Endothelial cell of umbilical vein (primary cell): Measurements from ENCODE around the gene CLPSL2. TPM values are rescaled to one million over a fixed set of nuclear protein-coding genes. Genes with fewer than 3 reads are reported as not detected.

Source experiments
- BruUV-seq: library from RNA; stranded (reverse); fragments of 400-500 nt; replicated peaks from 2 replicates; lab custom pipeline; 2021; lab: Mats Ljungman, UMichigan
- CTCF ChIA-PET: fragments of 300-600, 350-600 bp; sonication (Branson Sonifier 250); formaldehyde crosslinking; loops from one replicate; lab custom pipeline; 2021; ENCODE audit warnings: antibody characterized with exemption, inconsistent platforms; lab: Charles Lee
- POLR2A ChIA-PET: fragments of 300-600, 350-600 bp; sonication (Branson Sonifier 250); formaldehyde crosslinking; loops from one replicate; lab custom pipeline; 2021; ENCODE audit warnings: antibody characterized with exemption, inconsistent platforms; lab: Charles Lee
- DNase-seq: peaks from one replicate; pipeline ENCODE4 v3.0.0-alpha.2; 2011; ENCODE audit warnings: low read depth, low spot score
- FAIRE-seq: peaks from 2 replicates; lab custom pipeline; 2011; peaks lifted over from hg19 to GRCh38; lab: Jason Lieb, UNC
- H2AFZ ChIP-seq: 2 replicates; pipeline ENCODE4 v1.6.0; 2012; ENCODE audit warnings: low read depth, low read length, control low read depth, inconsistent platforms
- H3K27ac ChIP-seq: 2 replicates; pipeline ENCODE4 v1.5.1; 2011; ENCODE audit warnings: low read depth, mild to moderate bottlenecking, control low read depth, low read length, moderate library complexity; ENCODE audit not compliant: insufficient read depth
- H3K27me3 ChIP-seq, 2 experiments: 2 replicates each; pipeline versions ENCODE4 v1.6.0 to v1.6.1; 2011; ENCODE audit warnings: low read length in 2 of 2, mixed read lengths in 1 of 2; ENCODE audit not compliant: control insufficient read depth in 2 of 2, insufficient read depth in 2 of 2
- H3K36me3 ChIP-seq, 2 experiments: 2 replicates in 1 of 2; 3 replicates in 1 of 2; pipeline ENCODE4 v1.5.1; 2011; ENCODE audit warnings: low read length in 2 of 2, mild to moderate bottlenecking in 1 of 2, moderate library complexity in 1 of 2; ENCODE audit not compliant: control insufficient read depth in 2 of 2, insufficient read depth in 2 of 2; ENCODE audit errors: extremely low read depth in 1 of 2
- H3K4me1 ChIP-seq: 3 replicates; pipeline ENCODE4 v1.5.1; 2011; ENCODE audit warnings: mild to moderate bottlenecking, low read length; ENCODE audit not compliant: control insufficient read depth, insufficient read depth; ENCODE audit errors: extremely low read depth
- H3K4me2 ChIP-seq: 2 replicates; pipeline ENCODE4 v1.6.1; 2011; ENCODE audit warnings: low read length, control low read depth, mixed read lengths; ENCODE audit not compliant: insufficient read depth
- H3K4me3 ChIP-seq, 3 experiments: fragments of 200-600 bp in 1 of 3; sonication (generic), shearing (Covaris generic) in 1 of 3; replicated peaks in 1 of 3; 2 replicates each; pipeline ENCODE4 v1.5.1; 2011 to 2016; ENCODE audit warnings: control low read depth in 3 of 3, low read length in 3 of 3, mild to moderate bottlenecking in 2 of 3, inconsistent platforms in 1 of 3, low read depth in 1 of 3, moderate library complexity in 1 of 3; ENCODE audit not compliant: insufficient read depth in 1 of 3
- H3K79me2 ChIP-seq: 2 replicates; pipeline ENCODE4 v1.6.0; 2012; ENCODE audit warnings: low read length, inconsistent platforms; ENCODE audit not compliant: control insufficient read depth, insufficient read depth
- H3K9ac ChIP-seq: replicated peaks from 2 replicates; pipeline ENCODE3; 2011; ENCODE audit warnings: low read length, control low read depth; ENCODE audit not compliant: insufficient read depth; ENCODE audit errors: extremely low read depth
- H3K9me1 ChIP-seq: replicated peaks from 3 replicates; pipeline ENCODE4 v1.6.0; 2011; ENCODE audit warnings: mild to moderate bottlenecking, low read length; ENCODE audit not compliant: control insufficient read depth, insufficient read depth; ENCODE audit errors: extremely low read depth
- H3K9me3 ChIP-seq: replicated peaks from 2 replicates; pipeline ENCODE4 v1.5.1; 2012; ENCODE audit warnings: low read length, inconsistent platforms; ENCODE audit not compliant: control insufficient read depth, insufficient read depth
- H4K20me1 ChIP-seq: replicated peaks from 2 replicates; pipeline ENCODE3; 2011; ENCODE audit warnings: mild to moderate bottlenecking, low read length; ENCODE audit not compliant: control insufficient read depth, insufficient read depth; ENCODE audit errors: extremely low read depth
- CTCF ChIP-seq, 2 donors: IDR thresholded peaks; 1 replicate in 1 of 2; 2 replicates in 1 of 2; pipeline ENCODE4 v1.5.1; 2011; ENCODE audit warnings: low read length in 2 of 2, mild to moderate bottlenecking in 2 of 2, moderate library complexity in 2 of 2, control low read depth in 1 of 2, inconsistent platforms in 1 of 2, low read depth in 1 of 2; ENCODE audit not compliant: insufficient read depth in 1 of 2; ENCODE audit errors: extremely low read depth in 1 of 2
- EZH2 ChIP-seq: IDR thresholded peaks from 2 replicates; pipeline ENCODE4 v1.6.1; 2012; ENCODE audit warnings: borderline replicate concordance, low read depth, mild to moderate bottlenecking, moderate library complexity, low read length, inconsistent platforms; ENCODE audit not compliant: severe bottlenecking
- FOS ChIP-seq: IDR thresholded peaks from 2 replicates; pipeline ENCODE4 v1.6.1; 2011; ENCODE audit warnings: mild to moderate bottlenecking, low read length, moderate library complexity, borderline replicate concordance; ENCODE audit not compliant: insufficient read depth
- GATA2 ChIP-seq: IDR thresholded peaks from 2 replicates; pipeline ENCODE4 v1.7.0; 2011; ENCODE audit warnings: low read depth, mild to moderate bottlenecking, moderate library complexity, mixed read lengths, low read length; ENCODE audit not compliant: insufficient read length, insufficient read depth
- JUN ChIP-seq: IDR thresholded peaks from 2 replicates; pipeline ENCODE4 v1.6.1; 2011; ENCODE audit warnings: borderline replicate concordance, low read depth; ENCODE audit not compliant: insufficient read length, insufficient read depth
- MAX ChIP-seq: IDR thresholded peaks from 2 replicates; pipeline ENCODE4 v1.6.1; 2011; ENCODE audit not compliant: insufficient read depth, insufficient read length
- MYC ChIP-seq: IDR thresholded peaks from one replicate; pipeline ENCODE4 v1.6.1; 2011; ENCODE audit warnings: mild to moderate bottlenecking, low read depth, low read length
- POLR2A ChIP-seq: IDR thresholded peaks from 2 replicates; pipeline ENCODE4 v1.6.1; 2012; ENCODE audit warnings: low read depth, mild to moderate bottlenecking, control low read depth, low read length
- POLR2AphosphoS5 ChIP-seq: IDR thresholded peaks from 2 replicates; pipeline ENCODE4 v1.6.1; 2012; ENCODE audit warnings: low read depth, mild to moderate bottlenecking, control low read depth, low read length, moderate library complexity; ENCODE audit not compliant: insufficient read depth
- dilution Hi-C: fragments of 300-500 bp; cut with MboI; formaldehyde crosslinking; loops from one replicate; pipeline ENCODE4 v1.15.0; 2019; ENCODE audit warnings: low sequenced_read_pairs; ENCODE audit not compliant: extremely low pct_ligation_motif_present
- intact Hi-C: fragments of 100-400 bp; cut with micrococcal nuclease; formaldehyde crosslinking; loops from one replicate; pipeline ENCODE4 v1.10.0; 2022
- polyA plus RNA-seq, 4 experiments: library from polyadenylated mRNA; depleted of rRNA in 3 of 4; stranded (reverse) in 3 of 4; unstranded in 1 of 4; fragments of >200 nt; gene quantifications; 2 replicates each; pipeline versions ENCODE4 v1.2.1 to v1.2.3, GENCODE V29; 2011 to 2012; ENCODE audit warnings: missing spikeins in 1 of 4
- total RNA-seq: library from RNA; stranded (reverse); gene quantifications from 2 replicates; pipeline ENCODE4 v1.2.3, GENCODE V29; 2021

CLPSL2 gene
- total and polyA plus RNA-seq, 2 donors (not counting 3 experiments of a cell fraction or from before 2014, with no cell fraction given), result not detected

DNA sequence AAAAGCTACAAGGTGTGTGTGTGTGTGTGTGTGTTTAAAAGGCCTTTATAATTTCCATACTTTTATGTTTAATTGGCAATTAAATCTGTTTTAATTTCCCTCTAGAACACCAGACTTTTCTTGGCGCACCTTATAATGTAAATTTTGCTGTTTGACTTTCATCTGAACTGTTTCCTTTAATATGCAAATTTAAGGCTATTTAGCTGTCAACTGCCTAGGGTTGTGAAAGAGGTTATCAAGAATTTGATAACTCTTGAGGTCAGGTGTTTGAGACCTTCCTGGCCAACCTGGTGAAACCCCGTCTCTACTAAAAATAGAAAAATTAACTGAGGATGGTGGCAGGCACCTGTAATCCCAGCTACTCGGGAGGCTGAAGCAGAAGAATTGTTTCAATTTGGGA lies 24.8 kb downstream of the CLPSL2 start:
- CTCF ChIA-PET, result interaction anchor here (0.7 to 0.9 kb wide), 2 partner anchors 46 to 298 kb away, joined by 3 read pairs; no protein-coding TSS in a partner anchor
- H3K4me3 ChIP-seq, result no peak overlapping the region
- H3K27me3 ChIP-seq, result peaks cover 0 to 3% of the 10 kb centered on the region in 2 experiments
- intact Hi-C loops (no loop called here), dilution Hi-C loops (no loop called here)
- no peak overlapping the region for H3K27ac ChIP-seq
- no peak for TF ChIP-seq GATA2
- no peak for TF ChIP-seq MAX
- TF ChIP-seq MYC, result no peak
- no peak for TF ChIP-seq FOS
- no peak for TF ChIP-seq POLR2AphosphoS5
- TF ChIP-seq EZH2, result no peak
- TF ChIP-seq CTCF (IDR thresholded peaks at IDR 0.05; ENCODE audit: extremely low read depth in 1 of 2, insufficient read depth in 1 of 2, low read depth in 1 of 2, low read length in 2 of 2), result no peak
- no peak for TF ChIP-seq POLR2A
- no peak for TF ChIP-seq JUN
- no peaks in the 10 kb centered on the region for H3K9me1 ChIP-seq
- no peaks in the 10 kb centered on the region for H3K4me1 ChIP-seq
- H3K79me2 ChIP-seq, result no peaks in the 10 kb centered on the region
- no peaks in the 10 kb centered on the region for H3K36me3 ChIP-seq
- no peak overlapping the region for H3K9ac ChIP-seq
- no TSS peak for BruUV-seq
- no peak for FAIRE-seq
- DNase-seq, result no peak
- no peaks in the 10 kb centered on the region for H3K9me3 ChIP-seq
- POLR2A ChIA-PET, result no interaction called here
- H2AFZ ChIP-seq, result no peak overlapping the region
- H3K4me2 ChIP-seq, result no peak overlapping the region
- H4K20me1 ChIP-seq, result no peaks in the 10 kb centered on the region
